ENCODE measurements around the gene CDH18.

CDH18 gene

DNA sequence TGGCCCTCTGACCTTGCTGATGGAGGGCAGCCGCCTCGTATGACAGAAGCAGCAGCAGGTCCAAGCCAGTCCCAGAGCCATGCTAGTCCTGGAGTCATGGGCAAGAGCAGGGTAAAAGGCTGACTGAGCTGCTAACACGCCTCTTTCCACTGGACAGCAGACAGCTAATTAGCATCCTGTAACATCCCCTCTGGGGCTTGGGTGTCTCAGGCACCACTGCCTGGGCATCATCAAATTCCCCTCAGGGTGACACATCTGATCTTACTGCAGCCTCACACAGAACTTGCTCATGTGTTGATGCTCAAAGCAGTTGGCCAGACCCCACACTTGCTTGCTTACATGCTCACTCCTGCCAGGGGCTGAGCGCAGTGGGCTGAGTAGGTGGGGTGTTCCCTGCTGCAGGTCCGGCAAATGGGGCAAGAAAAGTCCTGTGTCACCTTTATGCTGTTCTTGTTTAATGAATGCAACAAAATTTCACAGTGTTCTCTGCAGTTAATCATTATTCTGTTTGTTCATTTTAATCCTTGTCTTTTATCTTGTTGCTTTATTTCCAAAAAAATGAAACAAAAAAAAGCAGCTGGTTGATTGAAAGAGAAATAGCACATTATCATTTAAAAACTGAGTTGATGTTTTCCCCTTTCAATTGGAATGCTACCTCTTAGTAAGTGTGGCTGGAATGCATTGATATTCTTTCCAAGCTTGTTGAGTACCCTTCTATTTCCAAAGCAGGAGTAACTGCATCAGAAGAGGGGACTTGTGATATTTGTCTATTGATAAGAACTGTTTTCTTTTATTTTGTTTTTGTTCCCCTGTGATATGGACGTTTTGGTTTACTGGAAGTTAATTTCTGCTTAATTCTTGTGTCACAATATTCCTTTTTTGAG, 254.1 kb downstream of the CDH18 start:
- DNase-seq (ENCODE audit: low read depth), result no peak

DNA sequence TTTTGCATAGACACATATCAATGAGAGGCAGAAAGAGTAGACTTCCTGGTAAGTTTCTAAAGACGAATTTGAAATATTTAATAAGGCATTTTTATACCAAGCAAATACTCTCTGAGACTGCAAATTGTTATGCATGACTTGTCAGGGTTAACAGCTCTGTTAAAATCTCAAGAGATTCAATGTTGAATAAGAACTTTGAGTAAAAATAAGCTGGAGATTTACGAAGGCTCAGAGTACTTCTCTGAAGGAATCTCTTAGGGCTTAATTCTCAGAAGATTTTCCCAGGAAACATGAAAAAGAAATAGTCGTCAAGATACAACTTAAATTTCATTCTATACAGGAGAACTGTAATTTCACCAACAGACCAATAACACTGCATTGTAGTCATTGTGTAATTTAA, 259.4 kb downstream of the CDH18 start:
- no peak for DNase-seq (ENCODE audit: low read depth)

DNA sequence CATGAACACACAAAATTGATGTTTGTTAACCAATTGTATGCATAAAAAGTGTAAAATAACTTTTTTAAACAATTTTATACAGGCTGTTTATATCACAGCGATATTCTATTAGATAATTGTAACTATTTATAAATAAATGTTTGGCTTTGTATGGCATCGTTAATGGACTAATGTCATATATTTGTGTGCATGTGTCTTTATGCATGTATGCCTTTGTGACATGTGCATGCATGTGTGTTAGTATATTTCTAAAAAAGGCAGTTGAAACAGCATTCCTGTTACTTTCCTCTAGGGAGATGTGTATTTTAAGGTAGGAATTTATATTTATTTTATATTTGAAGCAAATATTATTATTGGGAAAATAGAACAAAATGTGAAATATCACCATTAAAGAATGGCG, 268.9 kb downstream of the CDH18 start:
- no peak for DNase-seq (ENCODE audit: low read depth)

- no peak for DNase-seq (ENCODE audit: low read depth)
Measured at GRCh38 chr5:19713740-19714139, 274.3 kb downstream of the CDH18 start.

GRCh38 chr5:19709403-19709802, 278.6 kb downstream of the CDH18 start:
- no peak for DNase-seq (ENCODE audit: low read depth)

DNA sequence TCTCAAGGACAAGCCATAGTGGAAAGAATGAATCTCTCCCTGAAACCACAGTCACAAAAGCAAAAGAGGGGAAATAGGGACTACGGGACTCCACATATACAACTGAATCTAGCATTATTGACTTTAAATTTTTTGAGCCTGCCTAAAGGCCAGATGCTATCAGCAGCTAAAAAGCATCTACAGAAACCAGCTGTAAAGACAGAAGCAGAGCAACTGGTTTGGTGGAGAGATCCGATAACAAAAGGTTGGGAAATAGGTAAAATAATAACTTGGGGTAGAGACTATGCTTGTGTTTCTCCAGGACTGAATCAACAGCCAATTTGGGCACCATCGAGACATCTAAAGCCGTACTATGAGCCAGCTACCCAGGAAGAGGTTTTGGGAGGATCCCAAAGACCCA, 281.2 kb downstream of the CDH18 start:
- DNase-seq (ENCODE audit: low read depth), result no peak

DNA sequence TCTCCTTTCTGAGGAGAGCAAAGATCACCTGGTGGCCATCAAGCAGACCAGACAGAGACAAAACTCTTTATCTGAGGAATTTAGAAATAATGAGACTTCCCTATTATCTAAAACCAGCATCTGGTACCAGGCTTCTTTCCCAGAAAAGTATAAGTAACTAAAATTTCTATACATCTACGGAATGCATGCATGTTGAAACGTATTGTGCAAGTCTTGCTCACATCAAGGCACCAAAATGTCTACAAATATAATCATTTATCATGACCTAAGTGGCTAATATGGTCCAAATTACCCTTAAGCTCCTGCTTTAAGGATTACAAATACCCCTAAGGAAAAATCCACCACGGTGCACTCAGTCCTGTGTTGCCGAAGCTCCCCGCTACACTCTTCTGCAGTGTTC, 286.3 kb downstream of the CDH18 start:
- no peak for DNase-seq (ENCODE audit: low read depth)

DNA sequence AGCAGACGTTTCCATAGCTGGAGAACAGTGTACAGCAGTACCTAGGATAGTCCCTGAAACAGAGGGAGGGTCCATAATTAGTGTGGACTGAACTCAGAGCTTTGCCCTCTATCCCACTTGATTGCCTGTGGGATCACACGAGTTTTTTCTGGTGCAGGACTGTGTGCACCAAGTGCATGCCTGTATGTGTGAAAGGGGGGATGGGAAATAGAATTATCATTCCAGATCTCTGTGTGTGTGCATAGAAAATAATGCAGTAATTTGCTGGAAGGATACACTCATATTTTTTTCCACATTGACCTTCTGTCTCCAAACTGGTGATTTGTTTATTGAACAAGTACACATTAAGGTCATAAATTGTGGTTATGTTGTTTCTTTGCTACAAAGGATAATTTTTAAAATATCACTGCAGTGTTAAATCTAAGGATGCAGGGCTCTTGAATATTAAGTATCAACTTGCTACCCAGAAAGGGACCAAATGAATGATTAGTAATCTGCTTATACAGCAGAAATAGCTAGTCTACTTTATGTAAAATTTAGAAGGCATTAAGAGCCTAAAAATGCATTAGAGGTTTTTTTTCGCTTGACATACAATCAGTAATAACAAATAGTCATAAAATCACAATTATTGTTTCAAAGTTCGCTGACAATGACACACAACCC, 292.9 kb downstream of the CDH18 start:
- DNase-seq (ENCODE audit: low read depth), result no peak

DNA sequence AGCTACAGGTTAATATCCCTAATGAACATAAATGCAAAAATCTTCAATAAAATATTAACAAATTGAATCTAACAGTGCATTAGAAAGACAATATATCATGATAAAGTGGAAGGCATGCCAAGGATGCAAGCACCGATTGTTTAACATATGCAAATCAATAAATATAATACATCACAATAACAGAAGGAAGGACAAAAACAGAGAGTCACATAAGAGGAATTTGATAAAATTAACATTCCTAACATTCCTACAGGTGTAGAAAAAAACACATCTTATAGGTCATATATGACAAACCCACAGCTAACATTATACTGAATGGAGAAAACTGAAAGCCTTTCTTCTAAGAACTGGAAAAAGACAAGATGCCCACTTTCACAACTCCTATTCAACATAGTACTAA, 297.0 kb downstream of the CDH18 start:
- no peak for DNase-seq (ENCODE audit: low read depth)

- no peak for DNase-seq (ENCODE audit: low read depth)
Measured at GRCh38 chr5:19685473-19685872, 302.5 kb downstream of the CDH18 start.

DNA sequence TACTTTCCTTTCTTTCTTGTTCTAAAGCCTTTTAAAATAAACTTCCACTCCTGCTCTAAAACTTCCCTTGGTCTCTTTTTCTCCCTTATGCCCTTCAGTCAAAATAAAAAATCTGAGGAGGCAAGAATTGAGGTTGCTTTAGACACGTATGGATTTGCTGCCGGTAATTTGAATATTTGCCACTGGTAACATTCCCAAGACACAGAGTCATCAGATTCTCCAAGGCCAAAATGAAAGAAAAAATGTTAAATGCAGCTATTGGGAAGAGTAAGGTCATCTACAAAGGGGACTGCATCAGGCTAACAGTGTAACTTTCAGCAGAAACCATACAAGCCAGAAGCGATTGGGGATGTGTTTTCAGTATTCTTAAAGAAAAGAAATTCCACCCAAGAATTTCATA, 311.1 kb downstream of the CDH18 start:
- no peak for DNase-seq (ENCODE audit: low read depth)

- DNase-seq (ENCODE audit: low read depth), result no peak
Measured at GRCh38 chr5:19660679-19661078, 327.3 kb downstream of the CDH18 start.

DNA sequence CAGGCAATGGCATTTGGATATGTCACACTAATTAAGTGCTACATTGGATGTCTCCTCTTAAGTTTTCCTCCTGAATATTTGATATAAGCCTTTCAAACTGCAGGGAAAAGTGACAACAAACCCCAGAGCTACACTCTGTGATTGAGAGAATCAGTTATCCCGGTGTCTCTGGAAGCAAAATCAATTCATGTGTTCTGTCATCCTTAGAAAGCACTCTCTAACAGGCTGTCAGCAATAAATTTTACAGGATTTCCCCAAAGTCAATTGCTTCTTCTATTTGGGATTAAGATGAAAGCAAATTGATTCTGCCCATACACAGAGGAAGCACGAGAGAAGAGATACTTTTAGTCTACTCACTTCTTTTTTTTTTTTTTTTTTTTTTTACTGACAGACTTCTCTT, 332.4 kb downstream of the CDH18 start:
- DNase-seq (ENCODE audit: low read depth), result no peak

DNA sequence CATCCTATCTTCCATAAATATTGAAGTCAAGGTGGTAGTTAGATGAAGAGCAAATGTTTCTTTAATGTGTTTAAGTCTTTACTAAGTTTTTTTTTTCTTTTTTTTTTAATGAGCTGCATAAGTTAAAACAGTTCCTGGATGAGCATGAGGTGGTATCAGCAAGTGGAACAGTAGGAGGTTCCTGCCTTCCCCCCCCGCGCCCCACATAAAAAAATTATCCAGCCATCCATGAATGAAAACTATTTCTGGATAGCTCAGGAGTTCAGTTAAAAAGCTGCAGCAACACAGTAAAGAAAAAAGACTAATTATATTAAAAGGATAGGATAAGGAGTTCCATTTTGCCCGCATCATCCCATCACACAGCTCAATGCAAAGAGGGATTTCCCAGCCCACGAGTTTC, 349.5 kb downstream of the CDH18 start:
- no peak for DNase-seq (ENCODE audit: low read depth)

- no peak for DNase-seq (ENCODE audit: low read depth)
Measured at GRCh38 chr5:19630876-19631275, 357.1 kb downstream of the CDH18 start.

- DNase-seq (ENCODE audit: low read depth), result no peak
Measured at GRCh38 chr5:19626211-19626610, 361.8 kb downstream of the CDH18 start.

DNA sequence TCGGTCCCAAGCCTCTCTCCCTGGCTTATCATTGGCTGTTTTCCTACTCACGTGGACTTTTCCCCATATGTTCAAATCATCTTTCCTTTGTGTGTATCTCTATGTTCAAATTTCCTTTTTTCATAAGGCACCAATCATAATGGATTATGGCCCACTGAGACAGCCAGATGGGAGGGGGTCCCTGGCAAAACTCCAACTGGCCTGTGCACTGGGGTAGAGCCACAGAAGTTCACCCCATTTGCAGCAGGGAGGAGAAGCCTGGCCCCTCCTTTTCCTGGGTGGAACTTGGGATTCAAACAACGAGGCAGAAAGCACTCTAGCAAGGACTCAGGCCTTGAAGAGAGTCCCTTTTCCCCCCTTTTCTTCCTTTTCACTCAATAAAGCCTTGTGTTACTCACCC, 362.4 kb downstream of the CDH18 start:
- DNase-seq (ENCODE audit: low read depth), result no peak

DNA sequence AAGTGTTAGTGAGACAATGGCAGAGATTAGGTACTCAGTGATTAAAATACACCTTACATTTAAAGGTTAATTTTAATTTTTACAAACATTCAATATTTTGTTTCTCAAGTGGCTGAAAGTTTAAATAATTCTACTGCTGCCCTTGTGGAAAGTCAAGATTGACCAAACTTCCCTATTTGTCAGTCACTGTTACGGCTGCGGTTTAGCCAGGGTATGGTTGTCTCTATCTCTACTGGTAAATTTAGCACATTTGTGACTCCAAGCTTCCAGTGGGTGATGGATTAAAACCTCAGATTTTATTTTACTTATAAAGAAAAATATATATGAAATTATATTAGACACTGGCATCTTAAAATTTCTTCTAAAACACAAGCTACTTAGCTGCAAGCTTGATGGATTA, 368.4 kb downstream of the CDH18 start:
- DNase-seq (ENCODE audit: low read depth), result no peak

DNA sequence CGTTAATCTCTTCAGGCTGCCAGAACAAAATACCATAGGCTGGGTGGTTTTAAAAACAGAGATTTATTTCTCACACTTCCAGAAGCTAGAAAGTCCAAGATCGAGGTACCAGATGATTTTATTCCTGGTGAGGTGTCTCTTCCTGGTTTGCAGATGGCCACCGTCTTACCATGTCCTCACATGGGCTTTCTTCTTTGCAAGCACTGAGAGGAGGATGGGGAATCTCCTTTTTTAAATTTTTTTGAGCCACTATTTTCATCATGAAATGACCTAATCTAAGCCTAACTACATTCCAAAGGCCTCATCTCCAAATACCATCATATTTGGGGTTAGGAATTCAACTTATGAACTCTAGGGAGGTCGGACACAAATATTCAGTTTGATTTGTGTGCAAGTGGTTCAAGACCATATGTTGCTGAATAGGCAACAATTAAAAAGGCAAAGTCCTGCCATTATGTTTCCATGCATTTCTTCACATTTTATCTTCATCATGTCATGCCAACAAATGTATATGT, 371.2 kb downstream of the CDH18 start:
- no peak for DNase-seq (ENCODE audit: low read depth)

DNA sequence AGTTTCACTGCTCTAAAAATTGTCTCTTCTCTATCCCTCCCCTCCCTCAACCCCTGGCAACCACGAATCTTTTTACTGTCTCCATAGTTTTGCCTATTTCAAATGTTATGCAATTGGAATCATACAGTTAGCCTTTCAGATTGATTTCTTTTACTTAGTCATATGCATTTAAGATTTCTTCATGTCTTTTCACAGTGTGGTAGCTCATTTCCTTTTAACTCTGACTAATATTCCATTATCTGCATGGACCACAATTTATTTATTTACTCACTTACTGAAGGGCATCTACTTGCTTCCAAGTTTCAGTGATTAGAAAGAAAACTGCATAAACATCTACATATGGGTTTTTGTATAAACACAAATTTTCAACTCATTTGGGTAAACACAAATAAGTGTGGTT, 372.3 kb downstream of the CDH18 start:
- no peak for DNase-seq (ENCODE audit: low read depth)

DNA sequence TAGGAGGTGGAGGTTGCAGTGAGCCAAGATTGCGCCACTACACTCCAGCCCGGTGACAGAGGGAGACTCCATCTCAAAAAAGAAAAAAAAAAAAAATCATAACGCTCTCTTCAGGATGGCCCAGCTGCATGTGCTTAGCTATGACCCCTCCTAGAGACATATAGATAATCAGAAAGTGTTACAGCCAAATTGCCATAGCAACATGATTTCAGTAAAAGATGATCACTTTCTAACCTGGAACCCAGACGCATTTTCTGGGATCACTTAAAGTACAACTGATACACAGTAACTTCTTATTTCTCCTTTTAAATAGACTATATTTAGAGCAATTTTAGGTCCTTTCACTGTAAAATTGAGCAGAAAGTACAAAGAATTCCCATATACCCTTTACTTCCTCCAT, 372.9 kb downstream of the CDH18 start:
- DNase-seq (ENCODE audit: low read depth), result no peak

DNA sequence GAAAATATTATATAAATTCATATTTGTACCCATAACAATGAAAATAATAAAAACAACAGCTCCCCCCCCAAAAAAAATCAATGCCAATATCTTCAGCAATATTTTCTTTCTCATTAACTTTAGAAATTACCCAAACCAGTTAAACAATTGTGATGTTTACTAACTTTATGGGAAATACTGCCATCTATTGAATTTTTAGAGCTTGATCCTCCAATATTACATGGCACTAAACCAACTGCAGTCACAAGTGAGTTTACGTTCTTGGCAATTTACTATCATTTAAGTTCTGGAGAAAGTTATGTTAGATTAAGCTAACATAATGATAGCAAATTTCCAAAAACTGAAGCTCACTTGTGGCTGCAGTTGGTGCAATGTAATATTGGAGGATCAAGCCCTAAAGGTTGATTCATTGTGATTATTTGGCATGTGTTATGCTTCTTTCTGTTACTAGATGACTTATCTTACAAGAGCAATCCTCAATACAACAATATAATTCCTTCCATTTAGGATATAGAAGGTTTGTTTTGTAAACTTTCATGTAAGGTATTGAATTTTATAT, 379.5 kb downstream of the CDH18 start:
- DNase-seq (ENCODE audit: low read depth), result no peak

DNA sequence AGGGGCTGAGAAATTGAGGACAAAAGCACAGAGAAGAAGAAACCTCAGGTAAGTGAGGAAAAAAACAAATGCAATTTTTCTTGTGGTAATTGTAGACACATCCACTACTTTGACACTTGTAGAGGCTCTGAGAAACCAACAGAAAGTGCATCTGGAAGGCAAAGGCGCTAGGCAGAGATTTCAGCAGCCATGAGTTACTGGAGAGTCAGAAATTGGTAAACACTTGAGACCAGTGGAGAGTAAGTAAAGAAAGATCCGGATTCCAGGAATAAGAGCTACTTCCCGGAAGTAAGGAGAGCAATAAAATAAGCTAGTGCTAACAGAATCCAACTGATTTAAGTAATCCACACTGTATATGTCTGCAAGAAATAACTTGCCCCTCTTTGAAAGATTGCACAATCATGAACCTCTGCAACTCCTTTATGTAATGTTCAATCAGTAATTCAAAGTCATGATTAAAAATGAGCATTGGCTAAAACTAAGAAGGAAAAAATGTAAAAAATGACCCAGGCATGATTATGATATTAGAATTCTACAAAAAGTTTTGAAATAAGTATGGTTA, 382.1 kb downstream of the CDH18 start:
- no peak for DNase-seq (ENCODE audit: low read depth)

Measured in stimulated activated CD8-positive, alpha-beta memory T cell treated with anti-CD3 and anti-CD28 coated beads, Interleukin-15, amount 100 ng/mL, for 24 hours (primary cell).